Stimulated activated CD4-positive, alpha-beta T cell treated with anti-CD3 and anti-CD28 coated beads, Interleukin-12 subunit alpha, Interleukin-12 subunit beta, amount 100 ng/mL, for 48 hours (primary cell): ENCODE data around the gene BARHL1.
"Not testable (repeated sequence)": the region's sequence is repeated elsewhere in the genome, so short reads cannot be mapped to it uniquely, and the experiment has no call there.

Experiments used
- DNase-seq, 3 donors: peaks; one replicate each; pipeline ENCODE4 v3.0.0-alpha.2; 2020; ENCODE audit warnings: low read depth in 2 of 3, low spot score in 1 of 3

Gene BARHL1

DNA sequence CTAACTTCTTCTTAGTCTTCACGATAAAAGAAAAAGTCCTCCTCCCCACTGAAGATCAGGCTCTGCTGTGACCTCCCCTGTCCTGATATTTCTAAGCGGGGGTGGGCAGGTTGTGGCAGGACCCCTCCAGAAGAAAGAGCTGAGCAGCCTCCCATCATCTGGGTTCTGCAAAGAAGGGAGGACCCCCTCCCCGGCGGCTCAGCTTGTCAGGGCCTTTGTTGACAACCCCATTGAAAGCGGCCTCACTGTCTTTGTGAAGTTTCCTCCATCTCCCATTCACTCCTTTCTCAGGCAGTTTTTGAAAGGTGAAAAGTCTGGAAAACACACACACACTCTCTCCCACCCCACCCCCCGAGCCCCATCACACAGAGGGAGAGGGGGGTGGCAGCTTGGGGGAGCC is 26.2 kb upstream of the BARHL1 start:
- DNase-seq: no peak

DNA sequence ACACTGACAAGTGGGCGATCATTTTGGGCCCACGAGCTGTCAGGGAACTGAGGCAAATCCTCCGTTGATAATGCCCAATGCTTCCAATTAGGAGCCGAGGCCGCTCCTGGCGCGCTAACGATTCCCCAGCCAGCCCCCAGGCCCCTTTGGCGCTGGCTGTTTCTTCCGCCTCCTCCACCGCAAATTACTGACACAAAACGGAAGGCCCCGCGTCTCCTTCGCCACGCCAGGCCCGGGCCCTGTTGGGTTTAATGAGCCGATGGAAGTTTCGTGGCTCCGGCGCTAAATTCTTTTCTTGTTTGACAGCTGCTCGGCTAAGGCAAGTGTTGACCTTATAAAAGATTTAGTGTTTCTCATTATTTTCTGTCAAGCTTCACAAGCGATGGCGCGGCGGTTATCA is 25.7 kb upstream of the BARHL1 start:
- DNase-seq: no peak

DNA sequence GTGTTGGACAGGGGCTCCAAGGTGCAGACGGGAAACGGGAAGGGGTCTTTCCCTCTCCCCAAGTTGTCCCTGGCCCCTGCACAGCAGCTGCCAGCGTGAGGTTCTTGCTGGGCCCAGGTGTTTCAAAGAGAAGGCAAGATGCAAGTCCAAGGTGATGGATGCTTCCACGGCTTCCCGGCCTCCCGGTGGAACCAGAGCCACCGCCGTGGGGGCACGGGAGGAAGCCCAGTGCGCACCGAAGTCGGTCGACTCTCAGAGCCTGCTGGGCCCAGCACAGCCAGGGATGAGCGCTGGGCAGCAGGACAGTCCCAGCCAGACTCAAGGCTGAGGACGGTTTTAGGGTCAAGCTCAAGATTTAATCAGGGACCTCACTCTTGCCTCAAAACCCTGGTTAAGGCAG is 25.2 kb upstream of the BARHL1 start:
- DNase-seq: no peak

DNA sequence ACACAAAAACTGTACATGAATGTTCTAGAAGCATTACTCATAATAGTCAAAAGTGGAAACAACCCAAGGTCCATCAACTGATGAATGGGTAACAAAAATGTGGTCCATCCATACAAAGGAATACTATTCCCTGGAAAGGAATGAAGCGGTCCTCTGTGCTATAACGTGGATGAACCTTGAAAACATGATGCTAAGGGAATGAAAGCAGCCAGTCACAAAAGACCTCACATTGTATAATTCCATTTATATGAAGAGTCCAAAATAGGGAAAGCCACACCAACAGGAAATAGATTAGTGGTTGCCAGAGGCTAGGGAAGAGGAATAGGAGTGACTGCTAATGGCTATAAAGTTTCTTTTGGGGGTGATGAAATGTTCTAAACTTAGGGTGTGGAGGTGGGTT is 22.7 kb upstream of the BARHL1 start:
- DNase-seq: no peak

DNA sequence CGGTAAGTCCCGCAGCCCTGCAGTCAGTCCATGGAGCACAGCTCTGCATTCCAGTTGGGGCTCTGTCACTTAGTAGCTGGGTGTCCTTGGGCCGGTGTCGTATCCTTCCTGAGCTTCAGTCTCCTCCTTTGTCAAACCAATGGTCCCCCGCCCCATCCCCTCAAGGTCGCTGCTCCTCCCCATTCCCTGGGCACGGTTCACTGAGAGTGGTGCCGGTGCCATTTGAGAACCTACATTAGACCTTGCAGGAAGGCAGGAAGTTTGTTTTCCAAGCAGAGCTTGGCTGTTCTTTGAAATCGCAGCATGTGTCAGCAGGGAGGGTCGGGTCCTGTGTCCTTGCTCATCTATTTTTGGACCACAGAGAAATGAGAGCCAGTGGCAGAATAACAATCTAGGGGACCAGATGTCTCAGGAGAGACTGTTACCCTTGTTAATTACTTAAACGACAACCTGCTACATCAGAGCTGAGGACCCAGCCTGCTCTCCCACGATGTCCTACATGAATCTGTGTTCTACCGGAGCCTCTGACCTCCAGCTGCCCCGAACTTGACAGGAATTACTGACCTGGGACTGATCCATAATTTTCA is 21.7 kb upstream of the BARHL1 start:
- DNase-seq: no peak

DNA sequence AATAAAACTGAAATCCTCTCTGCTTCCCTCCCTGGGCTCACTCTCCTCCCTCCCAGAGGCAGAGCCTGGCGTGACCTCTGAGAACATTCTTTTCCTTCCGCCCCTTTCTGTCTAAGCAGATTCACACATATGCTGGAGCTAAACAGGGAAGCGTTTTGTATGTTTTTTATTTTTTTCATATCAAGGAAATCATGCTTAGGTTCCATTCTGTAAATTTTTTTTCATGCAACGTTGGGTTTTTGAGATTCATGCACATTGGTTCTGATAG is 20.2 kb upstream of the BARHL1 start:
- DNase-seq: no peak

DNA sequence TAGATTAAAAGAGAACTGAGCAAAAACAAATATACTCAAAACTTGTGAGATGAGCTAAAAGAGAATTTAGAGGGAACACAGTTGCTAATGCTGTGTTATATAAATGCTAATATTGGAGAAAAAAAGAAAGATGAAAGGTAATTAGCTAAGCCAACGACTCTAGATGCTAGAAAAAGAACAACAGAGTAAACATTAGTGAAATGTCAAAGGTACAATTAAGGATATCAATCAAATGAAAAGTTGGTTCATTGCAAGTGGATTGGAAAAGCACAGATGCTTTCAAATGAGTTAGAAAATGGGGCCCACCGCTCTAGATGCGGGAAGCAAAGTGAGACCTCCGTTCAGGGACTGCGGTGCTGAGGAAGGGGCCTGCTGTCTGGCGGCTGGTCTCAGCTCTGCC is 17.9 kb upstream of the BARHL1 start:
- no peak for DNase-seq

DNA sequence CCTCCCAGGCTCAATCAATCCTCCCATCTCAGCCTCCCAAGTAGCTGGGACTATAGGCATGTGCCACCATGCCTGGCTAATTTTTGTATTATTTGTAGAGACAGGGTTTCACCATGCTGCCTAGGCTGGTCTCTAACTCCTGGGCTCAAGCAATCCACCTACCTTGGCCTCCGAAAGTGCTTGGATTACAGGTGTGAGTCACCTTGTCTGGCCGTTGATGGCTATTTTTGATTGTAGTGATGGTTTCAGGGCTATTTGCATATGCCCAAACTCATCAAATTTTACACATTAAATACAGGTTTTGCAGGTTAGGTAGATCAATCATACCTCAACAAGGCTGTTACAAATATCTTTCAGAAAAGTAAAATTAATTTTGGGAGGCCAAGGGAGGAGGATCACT is 13.6 kb upstream of the BARHL1 start:
- DNase-seq: not testable (repeated sequence)

DNA sequence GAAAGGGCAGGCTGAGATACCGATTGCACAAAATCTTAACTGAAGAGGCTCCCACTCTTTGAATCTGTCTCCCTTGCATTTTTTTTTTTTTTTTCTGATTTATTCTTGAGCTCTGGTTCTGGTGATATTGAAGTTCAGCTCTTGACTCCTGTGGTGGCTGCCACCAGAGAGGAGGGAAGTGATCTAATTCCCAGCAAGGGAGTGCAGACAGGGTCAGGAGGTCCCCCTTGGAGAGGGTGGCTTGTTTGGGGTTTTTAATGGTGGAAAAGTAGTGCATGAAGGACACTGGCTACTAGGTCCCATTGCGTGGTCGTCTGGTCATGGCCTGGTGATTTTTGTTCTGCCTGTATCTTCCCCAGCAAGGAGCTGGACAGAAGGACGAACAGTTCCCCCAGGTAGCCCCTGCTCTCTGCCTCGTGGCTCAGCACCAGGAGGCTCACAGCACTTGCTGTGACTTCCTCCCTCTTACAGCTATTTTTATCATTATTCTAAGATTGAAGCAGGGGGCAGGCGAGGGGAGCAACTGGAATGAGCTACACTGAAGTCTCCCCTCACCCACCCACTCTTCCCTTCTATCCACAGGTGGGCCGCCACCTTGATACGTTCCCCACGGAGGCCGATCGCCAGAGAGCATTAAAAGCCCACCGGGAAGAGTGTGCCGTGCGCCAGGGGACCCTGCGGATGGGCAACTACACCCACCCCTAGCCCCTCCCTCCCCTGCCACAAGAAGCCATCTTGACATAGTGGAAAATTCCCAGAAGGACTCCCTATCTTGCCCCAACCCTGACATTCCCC is 10.4 kb upstream of the BARHL1 start:
- DNase-seq: no peak

DNA sequence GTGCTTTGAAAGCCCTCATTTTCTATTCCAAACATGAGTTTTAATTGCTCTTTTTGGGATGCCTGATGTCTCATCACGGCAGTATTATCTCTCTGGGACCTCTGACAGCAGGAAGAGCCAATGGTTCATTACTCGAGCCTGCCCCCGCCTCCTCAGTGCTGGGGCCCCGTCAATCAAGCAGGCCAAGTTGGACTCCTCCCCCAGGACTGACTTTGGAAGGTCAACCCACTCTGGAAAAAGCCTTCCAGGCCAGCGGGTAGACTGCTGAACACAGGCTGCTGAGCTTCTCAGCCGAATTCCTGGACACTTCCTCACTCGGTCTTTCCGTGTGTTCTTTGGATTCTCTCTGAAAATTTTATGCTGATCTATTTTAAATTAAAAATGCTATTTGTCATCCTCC is 9.5 kb upstream of the BARHL1 start:
- DNase-seq: no peak

DNA sequence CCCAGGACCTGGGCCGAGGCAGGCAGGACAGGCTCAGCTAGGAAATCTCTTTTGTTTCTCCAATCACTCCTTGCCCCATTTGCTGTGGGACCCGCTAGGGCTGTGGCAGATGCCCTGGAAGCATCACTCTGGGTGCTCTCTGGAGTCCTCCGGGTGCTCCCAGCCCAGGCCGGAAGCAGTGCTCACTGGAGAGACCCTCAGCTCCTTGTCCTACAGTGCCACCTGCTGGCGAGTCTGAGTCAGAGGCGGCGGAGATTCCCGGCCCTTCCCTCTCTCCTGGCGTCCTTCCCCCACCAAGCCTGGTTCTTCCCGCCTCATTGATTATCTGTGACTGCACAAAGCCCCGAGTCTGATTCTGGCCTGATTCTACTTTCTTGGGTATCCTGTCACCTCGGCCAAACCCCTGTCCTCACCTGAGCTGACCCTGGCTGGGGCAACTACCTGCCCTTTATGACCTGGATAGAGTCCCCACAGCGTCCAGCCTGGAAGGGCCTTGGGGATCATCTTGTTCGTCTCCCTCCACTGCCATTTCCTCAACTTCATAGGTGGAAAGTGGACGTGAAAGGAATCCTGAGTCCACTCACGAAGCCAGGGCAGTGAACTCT is 7.3 kb upstream of the BARHL1 start:
- peak; percentile 15 to 35 (median 27) for DNase-seq

DNA sequence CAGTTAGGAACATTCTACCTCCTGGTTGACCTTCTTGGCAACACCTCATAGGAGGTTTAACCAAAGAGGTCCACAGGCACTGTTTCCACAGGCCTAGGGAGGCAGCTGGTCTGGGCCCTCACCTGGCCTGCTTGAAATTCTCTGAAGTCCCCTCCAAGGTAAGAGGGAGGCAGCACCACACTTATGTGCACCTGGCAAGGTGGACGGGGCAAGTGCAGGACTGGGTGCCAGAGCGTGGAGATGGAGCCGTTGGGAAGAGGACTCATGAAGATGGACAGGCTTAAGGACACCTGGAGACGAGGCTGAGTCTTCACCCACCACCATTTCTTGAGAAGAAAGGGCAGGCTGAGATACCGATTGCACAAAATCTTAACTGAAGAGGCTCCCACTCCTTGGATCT is 6.6 kb upstream of the BARHL1 start:
- no peak for DNase-seq

DNA sequence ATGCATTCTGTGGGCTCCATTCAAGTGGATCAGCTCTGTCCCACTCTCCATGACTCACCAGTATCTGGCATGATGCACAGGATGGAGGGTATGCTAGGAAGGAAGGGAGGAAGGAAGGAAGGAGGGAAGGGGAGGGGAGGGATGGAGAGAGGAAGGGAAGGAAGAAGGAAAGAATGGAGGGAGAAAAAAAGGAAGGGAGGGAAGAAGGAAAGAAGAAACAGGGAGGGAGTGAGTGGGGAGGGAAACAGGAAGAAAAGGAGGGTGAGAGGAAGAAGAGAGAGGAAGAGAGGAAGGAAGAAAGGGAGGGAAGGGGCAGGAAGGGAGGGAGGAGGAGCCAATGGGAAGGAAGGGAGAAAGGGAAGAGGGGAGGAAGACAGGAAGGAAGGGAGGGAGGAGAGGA is 5.3 kb upstream of the BARHL1 start:
- DNase-seq: no peak

DNA sequence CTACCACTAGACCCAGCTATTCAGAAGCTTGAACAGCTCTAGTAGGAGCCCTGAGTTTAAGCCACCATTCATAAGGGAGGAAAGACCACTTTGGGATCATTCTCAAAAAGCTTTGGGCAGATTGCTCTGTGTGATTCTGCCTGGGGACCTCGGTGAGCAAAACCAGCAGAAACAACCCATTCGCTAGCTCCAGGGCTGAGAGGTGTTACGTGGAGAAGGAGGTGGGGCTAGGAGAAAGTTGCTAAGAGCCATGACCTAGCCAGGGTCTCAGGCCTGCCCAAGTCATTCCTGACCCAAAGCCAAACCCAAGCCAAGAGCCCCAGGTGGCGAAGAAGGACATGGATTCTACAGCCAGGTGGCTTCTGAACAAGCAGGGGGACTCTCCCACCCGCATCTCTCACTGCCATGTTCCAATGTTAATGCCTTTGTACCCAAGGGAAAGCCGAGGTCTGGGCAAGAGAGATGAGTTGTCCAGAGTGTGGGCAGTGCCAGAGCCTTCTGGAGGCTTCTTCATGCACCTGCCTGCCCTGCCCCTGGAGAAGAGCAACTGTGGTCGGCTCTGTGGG is 4.0 kb upstream of the BARHL1 start:
- DNase-seq: no peak

DNA sequence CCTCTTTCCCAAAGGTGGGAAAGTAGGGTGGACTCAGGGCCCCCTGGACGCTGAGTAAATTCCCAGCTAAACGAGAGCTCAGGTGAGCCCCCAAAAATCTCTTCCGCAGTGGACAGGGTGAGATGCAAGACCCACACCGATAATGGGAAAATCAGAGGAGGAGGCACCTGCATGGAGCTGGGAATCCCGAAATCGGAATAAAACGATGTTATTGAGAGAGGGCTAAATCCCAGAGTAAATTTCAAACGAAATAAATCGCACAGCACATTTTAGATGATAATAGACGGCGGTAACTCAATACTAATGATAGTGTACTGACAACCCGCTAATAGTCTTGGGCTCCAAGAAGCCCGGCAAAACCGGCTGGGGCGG is 3.0 kb upstream of the BARHL1 start:
- no peak for DNase-seq

DNA sequence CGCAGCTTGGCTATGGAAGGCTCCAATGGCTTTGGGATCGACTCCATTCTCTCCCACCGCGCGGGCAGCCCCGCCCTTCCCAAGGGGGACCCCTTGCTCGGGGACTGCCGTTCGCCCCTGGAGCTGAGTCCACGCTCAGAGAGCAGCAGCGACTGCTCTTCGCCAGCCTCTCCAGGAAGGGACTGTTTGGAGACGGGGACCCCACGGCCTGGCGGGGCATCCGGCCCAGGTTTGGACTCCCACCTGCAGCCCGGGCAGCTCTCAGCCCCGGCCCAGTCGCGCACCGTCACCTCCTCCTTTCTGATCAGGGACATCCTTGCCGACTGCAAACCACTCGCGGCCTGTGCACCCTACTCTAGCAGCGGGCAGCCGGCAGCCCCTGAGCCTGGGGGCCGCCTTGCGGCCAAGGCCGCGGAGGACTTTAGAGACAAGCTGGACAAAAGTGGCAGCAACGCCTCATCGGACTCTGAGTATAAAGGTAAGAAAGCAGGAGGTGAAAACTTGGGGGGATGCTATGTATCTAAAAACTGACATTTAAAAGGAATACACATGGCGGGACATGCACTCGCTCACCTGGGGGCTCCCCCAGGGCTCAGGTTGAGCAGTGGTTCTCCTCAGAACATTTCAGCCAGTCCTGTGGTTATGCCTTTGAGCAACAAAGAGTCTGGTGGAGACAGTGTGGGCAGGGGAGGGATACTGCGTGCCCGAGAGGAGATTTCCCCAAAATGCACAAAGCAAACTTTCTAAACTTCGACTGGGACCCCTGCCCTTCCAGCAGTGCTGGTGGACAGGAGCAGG is 579 bp downstream of the BARHL1 start:
- no peak for DNase-seq

DNA sequence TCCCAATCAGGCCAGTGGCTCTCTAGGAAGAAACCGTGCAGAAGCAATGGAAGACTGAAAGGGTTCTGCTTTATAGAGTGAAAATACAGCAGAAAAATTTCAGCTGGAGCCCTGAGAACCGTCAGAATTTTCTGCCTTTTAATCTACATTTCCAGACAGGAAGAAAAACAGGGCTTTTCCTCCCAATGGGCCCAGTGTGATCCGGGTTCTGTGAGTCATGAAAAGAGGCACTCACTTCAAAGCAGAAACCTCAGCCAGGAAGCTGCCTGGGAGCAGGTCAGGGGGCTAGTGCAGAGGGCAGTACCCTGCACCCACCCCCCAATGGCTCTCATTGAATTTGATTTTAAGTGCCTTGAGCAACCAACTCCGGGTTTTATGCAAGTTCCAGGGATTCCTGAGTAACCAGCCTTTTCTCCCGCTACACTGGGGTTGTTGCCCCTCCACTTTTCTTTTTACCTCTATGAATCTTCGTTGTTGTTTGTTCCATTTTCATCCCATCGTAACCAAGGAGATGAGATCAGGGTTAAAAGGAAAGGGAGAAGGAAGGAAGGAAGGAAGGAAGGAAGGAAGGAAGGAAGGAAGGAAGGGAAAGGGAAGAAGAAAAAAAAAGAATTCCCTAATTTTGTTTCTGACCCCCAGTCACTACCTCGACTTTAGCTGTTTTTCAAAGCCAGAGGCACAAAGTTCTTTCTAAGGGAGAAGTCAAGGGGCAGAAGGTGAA is 1.3 kb downstream of the BARHL1 start:
- DNase-seq: no peak

DNA sequence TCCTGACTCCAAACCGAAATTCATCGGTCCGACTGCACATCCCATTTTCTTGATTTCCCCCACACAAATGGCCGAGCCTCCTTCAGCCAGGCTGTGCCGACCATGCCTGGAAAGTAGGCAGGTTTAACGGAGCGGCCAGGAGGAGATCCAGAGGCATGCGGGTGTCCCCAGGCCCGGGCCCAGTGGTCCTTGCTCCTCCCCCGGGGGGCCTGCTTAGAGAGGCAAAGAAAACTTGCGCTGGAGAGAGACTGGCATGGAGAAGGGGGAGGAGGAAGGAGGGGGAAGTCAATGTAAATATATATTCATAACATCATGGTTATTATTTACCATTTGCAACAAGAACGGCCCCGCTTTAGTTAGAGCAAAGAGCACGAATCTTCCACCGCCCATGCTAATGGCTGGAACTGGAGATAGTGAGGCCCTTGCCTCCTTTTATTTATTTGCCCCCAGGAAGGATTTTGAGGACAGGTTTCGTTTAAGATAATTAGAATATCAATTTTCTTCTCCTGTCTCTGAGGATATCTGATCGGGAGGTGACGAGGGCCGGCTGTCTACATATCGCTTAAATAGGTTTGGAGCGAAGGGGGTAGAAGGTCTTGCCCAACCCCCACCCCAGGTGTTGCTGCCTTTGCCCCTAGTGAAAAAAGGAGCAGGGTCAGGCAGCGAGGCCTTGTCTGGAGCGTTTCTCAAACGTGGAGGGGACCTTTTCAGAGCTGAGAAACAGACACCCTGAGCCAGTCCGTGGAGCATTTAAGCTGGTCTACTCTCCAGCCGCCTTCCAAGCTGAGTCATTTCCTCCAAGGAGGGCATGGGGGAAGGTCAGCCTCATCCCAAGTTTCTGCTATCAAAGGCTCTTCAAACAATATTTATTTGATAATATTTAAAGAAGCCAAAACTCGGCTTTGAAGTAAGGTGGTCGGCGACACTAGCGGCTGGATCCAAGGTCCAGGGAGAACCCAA is 2.5 kb downstream of the BARHL1 start:
- DNase-seq: no peak

DNA sequence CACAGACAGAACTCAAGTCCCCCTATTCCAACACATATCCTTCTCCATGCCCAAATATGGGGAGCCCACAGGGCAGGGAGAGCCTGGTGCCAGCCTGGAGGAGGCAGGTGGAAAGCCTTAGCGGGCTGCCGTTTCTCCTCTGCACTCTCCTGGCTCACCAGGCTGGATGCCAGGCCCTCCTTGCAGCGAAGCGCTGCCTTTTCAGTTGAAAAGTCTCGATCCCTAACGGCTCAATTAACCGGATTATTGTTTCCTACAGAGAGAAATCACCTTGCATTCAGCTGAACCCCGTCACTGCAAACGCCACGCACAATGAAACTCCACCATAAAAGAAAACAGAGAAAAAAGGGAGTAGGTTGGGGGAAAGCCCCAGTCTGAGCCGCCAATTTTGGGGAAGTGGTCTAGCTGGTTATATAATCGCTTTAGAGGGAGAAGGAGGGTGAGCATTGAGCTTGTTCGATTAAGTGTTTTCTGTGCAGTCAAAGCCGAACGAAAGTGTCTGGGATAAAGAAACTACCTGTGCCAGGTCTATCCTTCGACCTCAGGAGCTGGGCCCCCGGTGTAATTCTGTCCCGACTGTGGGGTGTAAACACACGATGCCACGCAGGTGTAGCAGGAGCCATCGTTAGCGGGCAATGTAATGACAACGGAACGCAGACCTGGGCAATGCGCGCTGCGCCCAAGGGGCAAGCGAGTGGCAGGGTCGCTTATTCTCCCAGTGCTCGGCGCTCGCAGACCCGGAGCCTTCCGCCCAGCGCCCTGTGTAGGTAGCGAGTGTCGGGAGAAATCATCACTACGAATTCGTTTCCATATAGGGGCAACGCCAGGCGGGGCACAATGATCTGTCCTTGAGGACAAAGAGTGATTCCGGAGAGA is 3.8 kb downstream of the BARHL1 start:
- DNase-seq: no peak
